IMR-90 (cell line): ENCODE data around the gene HYLS1. TPM values are rescaled to one million over a fixed set of nuclear protein-coding genes. Genes with fewer than 3 reads are reported as not detected.

ENCODE experiments used
- ATAC-seq: fragments of 200-7000 bp; cut with Tn5 transposase; 2 replicates; pipeline ENCODE4 v1.9.1; 2020; ENCODE audit warnings: low read depth, mild to moderate bottlenecking, moderate library complexity
- BruUV-seq: library from RNA; stranded (reverse); fragments of 400-500 nt; replicated peaks from 2 replicates; lab custom pipeline; 2021; lab: Mats Ljungman, UMichigan
- CTCF ChIA-PET: fragments of 300-600 bp; formaldehyde crosslinking; extraction: SDS; loops from one replicate; lab custom pipeline; 2021; ENCODE audit warnings: antibody characterized with exemption; lab: Yijun Ruan, JAX
- POLR2A ChIA-PET: fragments of 300-600 bp; sonication (Branson Sonifier 250); formaldehyde crosslinking; loops from one replicate; lab custom pipeline; 2022; ENCODE audit warnings: antibody characterized with exemption; ENCODE audit not compliant: unreplicated experiment; lab: Charles Lee
- DNase-seq: peaks from one replicate; pipeline ENCODE4 v3.0.0; 2013
- H2AFZ ChIP-seq: replicated peaks from 2 replicates; pipeline ENCODE3; 2013; ENCODE audit warnings: low read length, mild to moderate bottlenecking; ENCODE audit not compliant: poor library complexity
- H2AK5ac ChIP-seq: 2 replicates; pipeline ENCODE4 v1.6.1; 2013; ENCODE audit warnings: low read depth, low read length, inconsistent platforms
- H2AK9ac ChIP-seq: replicated peaks from 2 replicates; pipeline ENCODE3; 2013; ENCODE audit warnings: mild to moderate bottlenecking, low read depth, low read length, moderate library complexity; ENCODE audit not compliant: poor library complexity
- H2BK120ac ChIP-seq: 2 replicates; pipeline ENCODE4 v1.6.1; 2013; ENCODE audit warnings: low read depth, low read length, inconsistent platforms
- H2BK15ac ChIP-seq: 3 replicates; pipeline ENCODE4 v1.6.1; 2013; ENCODE audit warnings: low read depth, low read length, inconsistent platforms
- H2BK20ac ChIP-seq: 2 replicates; pipeline ENCODE4 v1.6.1; 2013; ENCODE audit warnings: low read depth, mild to moderate bottlenecking, inconsistent platforms, low read length, moderate library complexity
- H2BK5ac ChIP-seq: 2 replicates; pipeline ENCODE4 v1.6.1; 2013; ENCODE audit warnings: mild to moderate bottlenecking, low read depth, low read length, inconsistent platforms; ENCODE audit not compliant: poor library complexity, severe bottlenecking
- H3K14ac ChIP-seq: replicated peaks from 2 replicates; pipeline ENCODE4 v1.6.1; 2013; ENCODE audit warnings: low read depth, low read length, inconsistent platforms
- H3K18ac ChIP-seq: 2 replicates; pipeline ENCODE4 v1.6.1; 2013; ENCODE audit warnings: low read depth, low read length, control low read depth
- H3K23ac ChIP-seq: 2 replicates; pipeline ENCODE4 v1.6.1; 2013; ENCODE audit warnings: low read depth, low read length, inconsistent platforms
- H3K27ac ChIP-seq: 2 replicates; pipeline ENCODE4 v1.5.1; 2013; ENCODE audit warnings: mild to moderate bottlenecking, control low read depth, low read length; ENCODE audit not compliant: insufficient read depth
- H3K27me3 ChIP-seq: 2 replicates; pipeline ENCODE4 v1.6.1; 2013; ENCODE audit warnings: low read length; ENCODE audit not compliant: control insufficient read depth, insufficient read depth
- H3K36me3 ChIP-seq: 2 replicates; pipeline ENCODE4 v1.6.1; 2013; ENCODE audit warnings: low read length, mixed read lengths; ENCODE audit not compliant: control insufficient read depth, insufficient read depth
- H3K4ac ChIP-seq: 2 replicates; pipeline ENCODE4 v1.6.1; 2013; ENCODE audit warnings: low read depth, low read length, inconsistent platforms
- H3K4me1 ChIP-seq: 2 replicates; pipeline ENCODE4 v1.6.1; 2013; ENCODE audit warnings: low read length, mixed read lengths; ENCODE audit not compliant: control insufficient read depth, insufficient read depth
- H3K4me2 ChIP-seq: 2 replicates; pipeline ENCODE4 v1.6.1; 2013; ENCODE audit warnings: low read depth, mild to moderate bottlenecking, control low read depth, low read length, moderate library complexity
- H3K4me3 ChIP-seq: 2 replicates; pipeline ENCODE4 v1.5.1; 2013; ENCODE audit warnings: low read depth, mild to moderate bottlenecking, control low read depth, low read length, moderate library complexity; ENCODE audit not compliant: insufficient read depth
- H3K56ac ChIP-seq: 2 replicates; pipeline ENCODE4 v1.6.1; 2013; ENCODE audit warnings: low read length, inconsistent platforms; ENCODE audit not compliant: insufficient read depth; ENCODE audit errors: extremely low read depth
- H3K79me1 ChIP-seq, 2 experiments: 2 replicates each; pipeline ENCODE4 v1.6.1; 2013; ENCODE audit warnings: low read length in 2 of 2, inconsistent platforms in 1 of 2, low read depth in 1 of 2
- H3K9ac ChIP-seq: 2 replicates; pipeline ENCODE4 v1.6.1; 2013; ENCODE audit warnings: low read depth, low read length, control low read depth
- H3K9me1 ChIP-seq: 2 replicates; pipeline ENCODE4 v1.6.1; 2013; ENCODE audit warnings: low read length, inconsistent platforms; ENCODE audit not compliant: insufficient read depth
- H3K9me3 ChIP-seq: 2 replicates; pipeline ENCODE4 v1.6.1; 2013; ENCODE audit warnings: low read length; ENCODE audit not compliant: control insufficient read depth, insufficient read depth
- H4K20me1 ChIP-seq: 2 replicates; pipeline ENCODE4 v1.6.1; 2013; ENCODE audit warnings: low read length, inconsistent platforms; ENCODE audit not compliant: insufficient read depth
- H4K5ac ChIP-seq: 2 replicates; pipeline ENCODE4 v1.6.1; 2013; ENCODE audit warnings: mild to moderate bottlenecking, low read depth, low read length, control low read depth
- H4K8ac ChIP-seq, 2 experiments: 2 replicates each; pipeline ENCODE4 v1.6.1; 2013; ENCODE audit warnings: low read depth in 2 of 2, low read length in 2 of 2, control low read depth in 1 of 2, inconsistent platforms in 1 of 2
- H4K91ac ChIP-seq: 2 replicates; pipeline ENCODE4 v1.6.1; 2013; ENCODE audit warnings: low read depth, low read length, inconsistent platforms; ENCODE audit not compliant: insufficient read depth
- BHLHE40 ChIP-seq: fragments of 150-350 bp; IDR thresholded peaks from 2 replicates; pipeline ENCODE4 v1.6.1; 2016; ENCODE audit warnings: mild to moderate bottlenecking, low read depth, low read length
- CEBPB ChIP-seq: IDR thresholded peaks from 2 replicates; pipeline ENCODE4 v1.6.1; 2012; ENCODE audit warnings: low read depth, low read length, improper control_type of control experiment
- POLR2A ChIP-seq: IDR thresholded peaks from 2 replicates; pipeline ENCODE4 v1.6.1; 2012; ENCODE audit warnings: mild to moderate bottlenecking, low read depth, low read length
- WGBS, 2 experiments: methylation state at CpG; one replicate each; pipeline versions ENCODE4 v1.1.5 to v1.1.7; 2013; ENCODE audit warnings: missing lambda C conversion rate in 2 of 2; ENCODE audit not compliant: insufficient read length in 1 of 2; ENCODE audit errors: extremely low coverage in 2 of 2; 5-methylcytosine and 5-hydroxymethylcytosine counted together
- dilution Hi-C: fragments of 300-500 bp; cut with HindIII; formaldehyde crosslinking; loops from one replicate; pipeline ENCODE4 v1.14.3; 2018; ENCODE audit warnings: low sequenced_read_pairs; ENCODE audit not compliant: unreplicated experiment
- in situ Hi-C: fragments of 300-500 bp; cut with MboI; formaldehyde crosslinking; loops from 3 replicates; pipeline ENCODE4 v1.14.3; 2019; ENCODE audit warnings: low sequenced_read_pairs, inconsistent platforms, mixed read lengths
- intact Hi-C: fragments of 100-400 bp; cut with micrococcal nuclease; formaldehyde crosslinking; loops from 2 replicates; pipeline ENCODE4 v1.10.0; 2022
- polyA plus RNA-seq, 3 experiments: library from polyadenylated mRNA; depleted of rRNA; stranded (reverse); fragments of >200 nt; gene quantifications; 2 replicates each; pipeline ENCODE4 v1.2.3, GENCODE V29; 2012; ENCODE audit warnings: low replicate concordance in 1 of 3
- total RNA-seq: library from RNA; depleted of rRNA; stranded (reverse); fragments of >200 nt; gene quantifications from 2 replicates; pipeline ENCODE4 v1.2.3, GENCODE V29; 2012

The HYLS1 gene
- total and polyA plus RNA-seq, 2 of the 4 experiments (the other 2 are of a cell fraction) = 5.1 to 8.1 TPM

DNA sequence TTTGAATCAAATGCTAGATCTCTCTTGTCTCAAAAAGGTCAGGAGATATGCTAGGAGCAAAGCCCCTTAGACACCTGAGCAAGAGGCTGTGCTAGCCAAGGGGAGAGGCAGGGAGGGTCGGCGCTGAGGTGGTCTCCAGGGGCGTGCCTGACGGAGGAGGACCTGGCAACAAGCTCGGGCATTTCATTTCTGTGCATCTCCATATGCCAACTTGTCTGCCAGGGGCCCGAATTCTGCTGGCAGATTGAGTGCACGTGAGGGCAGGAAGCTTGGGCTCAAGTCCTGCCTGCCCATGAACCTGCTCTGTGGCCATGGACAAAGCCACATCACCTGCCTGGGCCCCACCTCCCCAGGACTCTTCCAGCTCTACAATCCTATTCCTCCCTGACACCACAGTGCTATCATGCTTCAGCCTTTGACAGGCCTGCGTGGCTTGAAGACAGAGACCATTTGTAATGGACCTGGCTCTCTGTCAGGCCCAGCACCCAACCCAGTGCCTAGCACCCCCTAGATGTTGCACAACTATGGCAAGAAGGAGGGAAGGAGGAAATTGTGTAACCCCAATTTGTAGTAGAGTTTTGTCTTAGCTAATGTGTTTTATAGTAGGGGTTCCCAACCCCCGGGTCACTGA lies 42.1 kb downstream of the HYLS1 start:
- in situ Hi-C loops (loop anchor here (5.0 kb wide), 1 partner anchor 263 kb away; no protein-coding TSS in a partner anchor), dilution Hi-C loops (no loop called here), intact Hi-C loops (no loop called here)
- Histone ChIP-seq H3K23ac (no peak overlapping the region), H2BK120ac (no peak overlapping the region), H3K36me3 (no peaks in the 10 kb centered on the region), H2AK5ac (no peak overlapping the region), H3K4ac (no peak overlapping the region), H3K4me1 (no peaks in the 10 kb centered on the region), H4K5ac (no peak overlapping the region), H2AK9ac (peak overlapping the region; percentile 16), H3K14ac (no peak overlapping the region), H2BK15ac (no peak overlapping the region), H3K9ac (no peak overlapping the region), H3K18ac (no peak overlapping the region), H4K8ac (no peak overlapping the region), H3K9me1 (no peaks in the 10 kb centered on the region), H3K27ac (no peak overlapping the region), H2BK20ac (no peak overlapping the region), H4K91ac (no peak overlapping the region), H3K56ac (no peak overlapping the region), H3K79me1 (no peaks in the 10 kb centered on the region), H3K27me3 (peaks cover 48% of the 10 kb centered on the region), H2BK5ac (no peak overlapping the region), H3K4me2 (no peak overlapping the region), H4K20me1 (no peaks in the 10 kb centered on the region), H3K9me3 (no peaks in the 10 kb centered on the region), H3K4me3 (no peak overlapping the region), H2AFZ (no peak overlapping the region)
- DNase-seq (no peak), ATAC-seq (no peak)
- TF ChIP-seq CEBPB (peak; percentile 32), POLR2A (no peak), BHLHE40 (no peak)
- ChIA-PET CTCF (no interaction called here), POLR2A (no interaction called here)
- no TSS peak for BruUV-seq
- 56% methylated on average over 3 of the region's 9 CpGs; no CpG with 5 or more reads in 1 of the 2 experiments for WGBS, 2 experiments
